HepG2 (cell line): ENCODE data around the gene SLC9A8. TPM values are rescaled to one million over a fixed set of nuclear protein-coding genes. Genes with fewer than 3 reads are reported as not detected.

Source experiments
- ASH2L ChIP-seq: fragments of 300-600, 200-600 bp; sonication (generic); IDR thresholded peaks from 2 replicates; pipeline ENCODE4 v1.7.0; 2017; ENCODE audit warnings: low read depth, mild to moderate bottlenecking, moderate library complexity, mixed read lengths, low read length; ENCODE audit not compliant: insufficient read length
- ATF7-NPFF ChIP-seq: sonication (generic); formaldehyde crosslinking; IDR thresholded peaks from 2 replicates; pipeline ENCODE4 v1.8.1; 2023; ENCODE audit warnings: mild to moderate bottlenecking, low read depth, missing genetic modification reagents, moderate library complexity
- CEBPB ChIP-seq: IDR thresholded peaks from 2 replicates; pipeline ENCODE4 v1.6.1; 2011; ENCODE audit warnings: low read depth, low read length, improper control_type of control experiment, borderline replicate concordance
- FIP1L1 ChIP-seq: fragments of 200-400 bp; formaldehyde crosslinking; IDR thresholded peaks from 2 replicates; pipeline ENCODE4 v1.6.1; 2018; ENCODE audit warnings: low read depth, mild to moderate bottlenecking, low read length, moderate library complexity, borderline replicate concordance; ENCODE audit not compliant: insufficient read depth
- FOXA3 ChIP-seq: IDR thresholded peaks from 2 replicates; pipeline ENCODE4 v1.6.1; 2016; ENCODE audit warnings: missing genetic modification reagents, missing compliant biosample characterization
- RARA ChIP-seq: IDR thresholded peaks from 2 replicates; pipeline ENCODE4 v1.6.1; 2016; ENCODE audit warnings: missing genetic modification reagents, missing compliant biosample characterization
- RFX3 ChIP-seq: IDR thresholded peaks from 2 replicates; pipeline ENCODE4 v1.6.1; 2016; ENCODE audit warnings: missing biosample characterization, missing genetic modification reagents
- SNAPC2 ChIP-seq: sonication (generic); formaldehyde crosslinking; IDR thresholded peaks from 2 replicates; pipeline ENCODE4 v1.8.1; 2022; ENCODE audit warnings: mild to moderate bottlenecking, missing genetic modification reagents
- ZNF280D ChIP-seq: sonication (generic); formaldehyde crosslinking; IDR thresholded peaks from 2 replicates; pipeline ENCODE4 v1.5.1; 2020; ENCODE audit warnings: mild to moderate bottlenecking, missing genetic modification reagents
- ZNF512 ChIP-seq: sonication (generic); formaldehyde crosslinking; IDR thresholded peaks from 2 replicates; pipeline ENCODE4 v1.4.0; 2020; ENCODE audit warnings: mild to moderate bottlenecking, missing genetic modification reagents
- ZNF570 ChIP-seq: sonication (generic); formaldehyde crosslinking; IDR thresholded peaks from 2 replicates; pipeline ENCODE4 v1.4.0; 2020; ENCODE audit warnings: mild to moderate bottlenecking, missing genetic modification reagents, borderline replicate concordance
- ZNF619 ChIP-seq: sonication (generic); formaldehyde crosslinking; IDR thresholded peaks from 2 replicates; pipeline ENCODE4 v1.4.0; 2020; ENCODE audit warnings: mild to moderate bottlenecking, missing genetic modification reagents
- ZSCAN21 ChIP-seq: sonication (generic); formaldehyde crosslinking; IDR thresholded peaks from 2 replicates; pipeline ENCODE4 v1.8.0; 2022; ENCODE audit warnings: mild to moderate bottlenecking, missing genetic modification reagents, moderate library complexity, borderline replicate concordance
- ZSCAN30 ChIP-seq: sonication (generic); formaldehyde crosslinking; IDR thresholded peaks from 2 replicates; pipeline ENCODE4 v1.5.0; 2020; ENCODE audit warnings: mild to moderate bottlenecking, missing genetic modification reagents
- polyA plus RNA-seq, 8 experiments: library from polyadenylated mRNA; depleted of rRNA in 3 of 8; stranded (reverse) in 7 of 8; unstranded in 1 of 8; fragments of >200 nt; fragmentation: Illumina TruSeq in 4 of 8; extraction: Trizol in 4 of 8; gene quantifications; 2 replicates each; pipeline versions ENCODE4 v1.2.1 to v1.2.3, GENCODE V29; 2011 to 2016; ENCODE audit warnings: low read depth in 4 of 8, missing spikeins in 1 of 8, mixed read lengths in 1 of 8; ENCODE audit not compliant: insufficient read depth in 1 of 8
- total RNA-seq, 5 experiments: library from RNA; depleted of rRNA; stranded (reverse); fragments of >200 nt; fragmentation: Illumina TruSeq; extraction: Trizol; gene quantifications; 2 replicates each; pipeline ENCODE4 v1.2.3, GENCODE V29; 2016; ENCODE audit warnings: low read depth in 1 of 5
- TF ChIP-seq, protein P1 (sequence below): sonication (generic); formaldehyde crosslinking; IDR thresholded peaks from 2 replicates; pipeline ENCODE4 v1.5.1; 2020; ENCODE audit warnings: mild to moderate bottlenecking, missing genetic modification reagents, borderline replicate concordance
- TF ChIP-seq, protein P2 (sequence below): sonication (generic); formaldehyde crosslinking; IDR thresholded peaks from 2 replicates; pipeline ENCODE4 v1.5.1; 2020; ENCODE audit warnings: missing genetic modification reagents, mild to moderate bottlenecking, borderline replicate concordance
- TF ChIP-seq, protein P3 (sequence below): sonication (generic); formaldehyde crosslinking; conservative IDR thresholded peaks from 2 replicates; pipeline ENCODE4 v1.4.0; 2020; ENCODE audit warnings: missing genetic modification reagents

SLC9A8 gene
- total and polyA plus RNA-seq, 2 of the 13 experiments (the other 11 are each of a cell fraction or from before 2014, with no cell fraction given), result 4.1 to 7.4 TPM

GRCh38 chr20:49812507-49813304 lies at the start of gene SLC9A8 (continued):
- TF ChIP-seq ZNF570, result no peak; the same call in 1 of the 2 replicates
- TF ChIP-seq RARA (CRISPR knock-in tag), result peak; percentile 24; the same call in 1 of the 2 replicates
- TF ChIP-seq ATF7-NPFF (CRISPR knock-in tag), result peak; percentile 80
- TF ChIP-seq FIP1L1, result peak; percentile 26; the same call in 1 of the 2 replicates
- TF ChIP-seq CEBPB, result no peak
- TF ChIP-seq RFX3 (CRISPR knock-in tag), result no peak
- TF ChIP-seq ZNF619 (CRISPR knock-in tag), result peak; percentile 58; the same call in 1 of the 2 replicates
- TF ChIP-seq, protein P1, sequence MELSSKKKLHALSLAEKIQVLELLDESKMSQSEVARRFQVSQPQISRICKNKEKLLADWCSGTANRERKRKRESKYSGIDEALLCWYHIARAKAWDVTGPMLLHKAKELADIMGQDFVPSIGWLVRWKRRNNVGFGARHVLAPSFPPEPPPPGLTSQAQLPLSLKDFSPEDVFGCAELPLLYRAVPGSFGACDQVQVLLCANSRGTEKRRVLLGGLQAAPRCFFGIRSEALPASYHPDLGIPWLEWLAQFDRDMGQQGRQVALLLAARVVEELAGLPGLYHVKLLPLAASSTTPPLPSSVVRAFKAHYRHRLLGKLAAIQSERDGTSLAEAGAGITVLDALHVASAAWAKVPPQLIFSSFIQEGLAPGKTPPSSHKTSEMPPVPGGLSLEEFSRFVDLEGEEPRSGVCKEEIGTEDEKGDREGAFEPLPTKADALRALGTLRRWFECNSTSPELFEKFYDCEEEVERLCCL (CRISPR knock-in tag), result no peak
- peak; percentile 74; the same call in 1 of the 2 replicates for TF ChIP-seq ZSCAN21 (CRISPR knock-in tag)
- TF ChIP-seq, protein P2, sequence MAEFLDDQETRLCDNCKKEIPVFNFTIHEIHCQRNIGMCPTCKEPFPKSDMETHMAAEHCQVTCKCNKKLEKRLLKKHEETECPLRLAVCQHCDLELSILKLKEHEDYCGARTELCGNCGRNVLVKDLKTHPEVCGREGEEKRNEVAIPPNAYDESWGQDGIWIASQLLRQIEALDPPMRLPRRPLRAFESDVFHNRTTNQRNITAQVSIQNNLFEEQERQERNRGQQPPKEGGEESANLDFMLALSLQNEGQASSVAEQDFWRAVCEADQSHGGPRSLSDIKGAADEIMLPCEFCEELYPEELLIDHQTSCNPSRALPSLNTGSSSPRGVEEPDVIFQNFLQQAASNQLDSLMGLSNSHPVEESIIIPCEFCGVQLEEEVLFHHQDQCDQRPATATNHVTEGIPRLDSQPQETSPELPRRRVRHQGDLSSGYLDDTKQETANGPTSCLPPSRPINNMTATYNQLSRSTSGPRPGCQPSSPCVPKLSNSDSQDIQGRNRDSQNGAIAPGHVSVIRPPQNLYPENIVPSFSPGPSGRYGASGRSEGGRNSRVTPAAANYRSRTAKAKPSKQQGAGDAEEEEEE (CRISPR knock-in tag), result no peak
- no peak for TF ChIP-seq ZNF512 (CRISPR knock-in tag)
- TF ChIP-seq ZNF280D (CRISPR knock-in tag), result no peak
- TF ChIP-seq, protein P3, sequence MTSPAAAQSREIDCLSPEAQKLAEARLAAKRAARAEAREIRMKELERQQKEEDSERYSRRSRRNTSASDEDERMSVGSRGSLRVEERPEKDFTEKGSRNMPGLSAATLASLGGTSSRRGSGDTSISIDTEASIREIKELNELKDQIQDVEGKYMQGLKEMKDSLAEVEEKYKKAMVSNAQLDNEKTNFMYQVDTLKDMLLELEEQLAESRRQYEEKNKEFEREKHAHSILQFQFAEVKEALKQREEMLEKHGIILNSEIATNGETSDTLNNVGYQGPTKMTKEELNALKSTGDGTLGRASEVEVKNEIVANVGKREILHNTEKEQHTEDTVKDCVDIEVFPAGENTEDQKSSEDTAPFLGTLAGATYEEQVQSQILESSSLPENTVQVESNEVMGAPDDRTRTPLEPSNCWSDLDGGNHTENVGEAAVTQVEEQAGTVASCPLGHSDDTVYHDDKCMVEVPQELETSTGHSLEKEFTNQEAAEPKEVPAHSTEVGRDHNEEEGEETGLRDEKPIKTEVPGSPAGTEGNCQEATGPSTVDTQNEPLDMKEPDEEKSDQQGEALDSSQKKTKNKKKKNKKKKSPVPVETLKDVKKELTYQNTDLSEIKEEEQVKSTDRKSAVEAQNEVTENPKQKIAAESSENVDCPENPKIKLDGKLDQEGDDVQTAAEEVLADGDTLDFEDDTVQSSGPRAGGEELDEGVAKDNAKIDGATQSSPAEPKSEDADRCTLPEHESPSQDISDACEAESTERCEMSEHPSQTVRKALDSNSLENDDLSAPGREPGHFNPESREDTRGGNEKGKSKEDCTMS (CRISPR knock-in tag), result 0 out of 2 replicates have a peak, but pooled peaks have one; percentile 47
- peak; percentile 93 for TF ChIP-seq ASH2L
- 0 out of 2 replicates have a peak, but pooled peaks have one; percentile 43 for TF ChIP-seq ZSCAN30 (CRISPR knock-in tag)
- no peak for TF ChIP-seq FOXA3 (CRISPR knock-in tag)
- no peak; the same call in 1 of the 2 replicates for TF ChIP-seq SNAPC2 (CRISPR knock-in tag)
